Ishikawa (cell line): ENCODE measurements around the gene CEACAM19.

Experiments used
- CREB1 ChIP-seq: IDR thresholded peaks from 2 replicates; pipeline ENCODE4 v1.6.1; 2012; ENCODE audit warnings: low read depth
- EGR1 ChIP-seq: IDR thresholded peaks from 2 replicates; pipeline ENCODE4 v1.6.1; 2012
- MAX ChIP-seq: IDR thresholded peaks from 2 replicates; pipeline ENCODE4 v1.6.1; 2012
- RAD21 ChIP-seq: IDR thresholded peaks from 2 replicates; pipeline ENCODE4 v1.6.1; 2012; ENCODE audit warnings: low read depth
- TAF1 ChIP-seq: IDR thresholded peaks from 2 replicates; pipeline ENCODE4 v1.6.1; 2012; ENCODE audit warnings: low read depth, mild to moderate bottlenecking
- TCF12 ChIP-seq: IDR thresholded peaks from 2 replicates; pipeline ENCODE4 v1.6.1; 2012; ENCODE audit warnings: low read depth
- USF1 ChIP-seq: IDR thresholded peaks from 2 replicates; pipeline ENCODE4 v1.6.1; 2012
- YY1 ChIP-seq: IDR thresholded peaks from 2 replicates; pipeline ENCODE4 v1.6.1; 2012; ENCODE audit warnings: low read depth

GRCh38 chr19:44662691-44663385 lies 8.4 kb upstream of the CEACAM19 start:
- TF ChIP-seq TCF12, result no peak
- TF ChIP-seq USF1, result no peak
- no peak for TF ChIP-seq MAX
- no peak for TF ChIP-seq CREB1
- no peak for TF ChIP-seq TAF1
- TF ChIP-seq EGR1, result no peak
- no peak for TF ChIP-seq RAD21
- TF ChIP-seq YY1, result no peak
